MM.1S (cell line): ENCODE results near the gene NUBP2.

ENCODE experiments used
- DNase-seq: peaks from one replicate; pipeline ENCODE4 v3.0.0-alpha.2; 2015
- H2AFZ ChIP-seq: fragments of 300-600 bp; sonication (generic); 2 replicates; pipeline ENCODE4 v1.6.0; 2016; ENCODE audit warnings: antibody characterized with exemption, low read length
- H3F3A ChIP-seq: fragments of 300-600 bp; sonication (generic); 2 replicates; pipeline ENCODE4 v1.6.1; 2016; ENCODE audit warnings: mild to moderate bottlenecking, antibody characterized with exemption, low read length, moderate library complexity, mixed read lengths; ENCODE audit not compliant: insufficient read depth
- H3K27ac ChIP-seq: fragments of 300-600 bp; sonication (generic); 2 replicates; pipeline ENCODE4 v1.5.1; 2016; ENCODE audit warnings: mild to moderate bottlenecking, low read length
- H3K27me3 ChIP-seq: fragments of 300-600 bp; sonication (generic); replicated peaks from 2 replicates; pipeline ENCODE4 v1.6.0; 2016; ENCODE audit warnings: low read length; ENCODE audit not compliant: insufficient read depth
- H3K36me3 ChIP-seq: fragments of 300-600 bp; sonication (generic); replicated peaks from 2 replicates; pipeline ENCODE4 v1.6.1; 2016; ENCODE audit warnings: mild to moderate bottlenecking, low read length, mixed read lengths; ENCODE audit not compliant: insufficient read depth
- H3K4me1 ChIP-seq: fragments of 300-600 bp; sonication (generic); 2 replicates; pipeline ENCODE4 v1.6.1; 2016; ENCODE audit warnings: low read length, mixed read lengths
- H3K4me2 ChIP-seq: fragments of 300-600 bp; sonication (generic); 2 replicates; pipeline ENCODE4 v1.6.0; 2016; ENCODE audit warnings: low read depth, low read length
- H3K4me3 ChIP-seq: fragments of 300-600 bp; sonication (generic); 2 replicates; pipeline ENCODE4 v1.5.1; 2016; ENCODE audit warnings: low read length, mixed read lengths
- H3K79me2 ChIP-seq: fragments of 300-600 bp; sonication (generic); 2 replicates; pipeline ENCODE4 v1.6.1; 2016; ENCODE audit warnings: mixed run types, low read length, mixed read lengths
- H3K9ac ChIP-seq: fragments of 300-600 bp; sonication (generic); 2 replicates; pipeline ENCODE4 v1.6.1; 2016; ENCODE audit warnings: low read length, mixed read lengths
- H3K9me2 ChIP-seq: fragments of 300-600 bp; sonication (generic); replicated peaks from 2 replicates; pipeline ENCODE4 v1.6.1; 2016; ENCODE audit warnings: mild to moderate bottlenecking, low read length, mixed read lengths; ENCODE audit not compliant: insufficient read depth
- H3K9me3 ChIP-seq: fragments of 300-600 bp; sonication (generic); replicated peaks from 2 replicates; pipeline ENCODE4 v1.6.1; 2016; ENCODE audit warnings: mild to moderate bottlenecking, low read length, mixed read lengths; ENCODE audit not compliant: insufficient read depth
- H4K20me1 ChIP-seq: fragments of 300-600 bp; sonication (generic); 2 replicates; pipeline ENCODE4 v1.6.1; 2016; ENCODE audit warnings: mild to moderate bottlenecking, low read length, moderate library complexity, mixed read lengths; ENCODE audit not compliant: insufficient read depth
- EZH2 ChIP-seq: fragments of 300-600 bp; sonication (generic); optimal IDR thresholded peaks from 2 replicates; pipeline ENCODE3; 2017; ENCODE audit warnings: low read depth, mild to moderate bottlenecking, antibody characterized with exemption, low read length, mixed read lengths
- EZH2phosphoT487 ChIP-seq: fragments of 300-600 bp; sonication (generic); IDR thresholded peaks from 2 replicates; pipeline ENCODE4 v1.6.1; 2018; ENCODE audit warnings: antibody characterized with exemption, low read length
- TF ChIP-seq, protein P1 (sequence below): fragments of 300-600 bp; sonication (generic); IDR thresholded peaks from 2 replicates; pipeline ENCODE4 v1.5.1; 2016; ENCODE audit warnings: antibody characterized with exemption, low read length, mixed read lengths

NUBP2 gene

DNA sequence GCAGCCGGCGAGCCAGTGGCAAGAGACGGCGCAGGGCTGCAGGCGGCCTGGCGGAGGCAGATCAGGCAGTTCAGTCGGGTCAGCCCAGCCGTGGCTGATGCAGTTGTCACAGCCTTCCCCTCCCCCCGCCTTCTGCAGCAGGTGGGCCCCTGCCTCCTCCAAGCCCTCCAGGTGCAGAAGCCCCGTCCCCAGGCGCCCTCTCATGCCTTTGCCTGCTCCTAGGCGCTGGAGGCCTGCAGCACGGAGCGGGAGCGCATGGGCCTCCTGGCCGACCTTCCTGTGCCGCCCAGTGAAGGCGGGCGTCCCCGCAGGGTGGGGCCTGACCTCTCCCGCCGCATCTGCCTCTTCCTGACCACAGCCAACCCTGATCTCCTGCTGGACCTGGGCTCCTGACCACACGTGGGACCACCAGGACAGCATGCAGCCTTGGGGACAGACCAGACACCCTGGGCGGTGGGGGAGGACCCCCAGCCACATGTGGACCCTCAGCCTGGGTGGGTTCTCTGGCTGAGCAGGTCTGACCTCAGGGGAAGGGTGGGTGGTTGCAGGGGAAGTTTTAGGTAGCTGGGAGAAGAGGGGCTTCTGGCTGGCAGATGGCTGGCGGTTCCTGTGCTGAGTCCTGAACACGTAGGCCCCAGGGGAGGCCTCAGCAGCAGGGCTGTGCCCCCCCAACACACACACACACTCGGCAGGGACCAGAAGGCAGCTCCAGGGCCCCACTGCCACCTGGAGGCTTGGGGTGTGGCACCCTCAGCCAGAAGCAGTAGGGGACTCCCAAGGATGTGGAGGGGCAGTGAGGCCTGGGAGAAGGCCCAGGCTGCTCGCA is 6.7 kb upstream of the NUBP2 start:
- Histone ChIP-seq H3K4me1 (peaks cover 3% of the 10 kb centered on the region; the same call in 1 of the 2 replicates), H4K20me1 (no peaks in the 10 kb centered on the region), H2AFZ (no peak overlapping the region), H3K4me3 (no peak overlapping the region), H3K9ac (no peak overlapping the region), H3K9me3 (no peaks in the 10 kb centered on the region), H3K79me2 (peaks cover 60% of the 10 kb centered on the region), H3F3A (peaks cover 21% of the 10 kb centered on the region), H3K9me2 (no peaks in the 10 kb centered on the region), H3K4me2 (no peak overlapping the region), H3K27ac (no peak overlapping the region), H3K27me3 (no peaks in the 10 kb centered on the region), H3K36me3 (no peaks in the 10 kb centered on the region)
- no peak for TF ChIP-seq EZH2
- TF ChIP-seq EZH2phosphoT487: no peak
- TF ChIP-seq, protein P1, sequence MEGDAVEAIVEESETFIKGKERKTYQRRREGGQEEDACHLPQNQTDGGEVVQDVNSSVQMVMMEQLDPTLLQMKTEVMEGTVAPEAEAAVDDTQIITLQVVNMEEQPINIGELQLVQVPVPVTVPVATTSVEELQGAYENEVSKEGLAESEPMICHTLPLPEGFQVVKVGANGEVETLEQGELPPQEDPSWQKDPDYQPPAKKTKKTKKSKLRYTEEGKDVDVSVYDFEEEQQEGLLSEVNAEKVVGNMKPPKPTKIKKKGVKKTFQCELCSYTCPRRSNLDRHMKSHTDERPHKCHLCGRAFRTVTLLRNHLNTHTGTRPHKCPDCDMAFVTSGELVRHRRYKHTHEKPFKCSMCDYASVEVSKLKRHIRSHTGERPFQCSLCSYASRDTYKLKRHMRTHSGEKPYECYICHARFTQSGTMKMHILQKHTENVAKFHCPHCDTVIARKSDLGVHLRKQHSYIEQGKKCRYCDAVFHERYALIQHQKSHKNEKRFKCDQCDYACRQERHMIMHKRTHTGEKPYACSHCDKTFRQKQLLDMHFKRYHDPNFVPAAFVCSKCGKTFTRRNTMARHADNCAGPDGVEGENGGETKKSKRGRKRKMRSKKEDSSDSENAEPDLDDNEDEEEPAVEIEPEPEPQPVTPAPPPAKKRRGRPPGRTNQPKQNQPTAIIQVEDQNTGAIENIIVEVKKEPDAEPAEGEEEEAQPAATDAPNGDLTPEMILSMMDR: no peak
- DNase-seq: no peak

DNA sequence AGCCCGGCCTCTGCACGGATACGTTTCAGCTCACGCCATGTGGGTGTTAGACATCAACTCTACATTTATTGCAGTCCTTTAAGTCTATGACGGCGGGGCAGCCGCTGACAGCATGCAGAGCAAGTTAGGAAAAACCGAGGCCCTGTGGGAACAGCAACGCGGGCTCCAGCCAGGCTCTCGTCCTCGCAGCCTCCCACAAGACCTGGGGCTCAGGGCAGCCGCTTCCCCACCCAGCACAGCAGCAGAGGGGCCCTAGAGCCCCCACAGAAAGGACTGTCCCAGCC is 6.1 kb upstream of the NUBP2 start:
- no peak overlapping the region for H2AFZ ChIP-seq
- H3K4me1 ChIP-seq: peaks cover 8% of the 10 kb centered on the region; the same call in 1 of the 2 replicates
- no peaks in the 10 kb centered on the region for H3K9me3 ChIP-seq
- no peaks in the 10 kb centered on the region for H3K36me3 ChIP-seq
- no peak for DNase-seq
- H3K4me2 ChIP-seq: no peak overlapping the region
- no peaks in the 10 kb centered on the region for H3K27me3 ChIP-seq
- no peak overlapping the region for H3K9ac ChIP-seq
- no peak overlapping the region for H3K27ac ChIP-seq
- H3K4me3 ChIP-seq: no peak overlapping the region
- H3K79me2 ChIP-seq: peaks cover 65% of the 10 kb centered on the region
- H3F3A ChIP-seq: peaks cover 27% of the 10 kb centered on the region
- no peaks in the 10 kb centered on the region for H3K9me2 ChIP-seq
- TF ChIP-seq EZH2phosphoT487 (no peak), EZH2 (no peak)
- TF ChIP-seq, protein P1: no peak
- no peaks in the 10 kb centered on the region for H4K20me1 ChIP-seq

DNA sequence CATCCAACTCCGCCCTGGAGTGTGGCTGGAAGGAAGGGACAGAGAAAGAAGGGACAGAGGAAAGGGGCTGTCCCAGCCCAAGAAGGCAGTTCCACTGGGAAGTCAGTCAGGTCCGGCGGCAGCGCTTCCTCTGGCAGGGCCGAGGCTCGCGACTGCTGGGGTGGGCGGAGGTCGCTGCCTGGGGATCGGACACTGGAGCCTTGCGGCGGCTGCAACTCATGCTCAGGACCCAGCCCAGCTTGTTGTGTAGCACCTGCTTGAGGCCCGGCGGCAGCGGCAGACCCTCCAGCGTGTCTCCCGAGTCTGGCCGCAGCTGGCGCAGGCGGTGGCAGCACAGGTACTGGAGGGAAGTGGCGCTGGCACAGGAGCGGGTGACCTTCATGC is 5.8 kb upstream of the NUBP2 start:
- Histone ChIP-seq H4K20me1 (no peaks in the 10 kb centered on the region), H3K9ac (no peak overlapping the region), H3K4me2 (no peak overlapping the region), H3K79me2 (peaks cover 65% of the 10 kb centered on the region), H3K27me3 (no peaks in the 10 kb centered on the region), H3K4me3 (no peak overlapping the region), H2AFZ (no peak overlapping the region), H3K27ac (no peak overlapping the region), H3K4me1 (peaks cover 8% of the 10 kb centered on the region; the same call in 1 of the 2 replicates), H3F3A (peaks cover 26% of the 10 kb centered on the region), H3K9me3 (no peaks in the 10 kb centered on the region), H3K9me2 (no peaks in the 10 kb centered on the region), H3K36me3 (no peaks in the 10 kb centered on the region)
- no peak for DNase-seq
- TF ChIP-seq, protein P1: no peak
- no peak for TF ChIP-seq EZH2
- TF ChIP-seq EZH2phosphoT487: no peak
